CD4-positive, alpha-beta T cell treated with Interleukin-1 beta for 1 hour (primary cell): Measurements from ENCODE around the gene ISLR2.

ENCODE experiments used
- DNase-seq, 2 donors: peaks; one replicate each; pipeline ENCODE4 v3.0.0-alpha.2; 2020 to 2022

The ISLR2 gene

DNA sequence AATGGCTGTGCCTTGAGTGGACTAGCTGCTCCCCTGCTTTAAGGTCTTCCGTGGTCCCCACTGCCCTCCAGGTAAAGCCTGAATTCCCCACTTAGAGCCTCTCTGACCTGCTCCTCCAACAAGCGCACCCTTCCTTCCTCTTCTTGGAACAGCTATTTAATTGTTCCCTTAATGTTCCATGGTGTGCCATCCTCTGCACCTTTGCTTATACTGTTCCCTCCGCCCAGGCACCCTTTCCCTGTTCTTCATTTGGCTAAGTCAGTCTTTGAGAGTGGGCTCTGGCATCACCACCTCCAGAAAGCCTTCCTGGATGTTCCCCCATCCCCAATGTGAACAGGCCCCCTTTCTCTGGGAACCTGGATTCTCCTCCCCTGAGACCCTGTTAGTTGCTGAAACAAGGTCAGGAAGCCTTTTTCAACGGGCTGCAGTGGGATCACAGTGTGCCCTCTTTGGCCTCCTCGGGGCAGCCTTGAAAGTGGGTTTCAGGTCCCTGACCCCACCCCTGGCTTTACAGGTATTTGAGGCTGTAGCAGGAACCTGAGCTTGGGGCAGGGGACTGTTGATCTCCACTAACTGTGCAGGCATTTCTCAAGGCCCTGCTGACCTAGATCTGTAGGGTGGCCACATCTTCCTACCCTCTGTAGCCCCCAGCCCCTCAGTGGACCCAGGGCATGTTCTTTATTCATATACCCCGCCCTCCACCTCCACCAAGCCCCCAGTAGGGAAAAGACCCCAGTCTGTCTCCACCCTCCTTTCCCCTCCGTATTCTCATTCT is 48.1 kb downstream of the ISLR2 start:
- DNase-seq = no peak

DNA sequence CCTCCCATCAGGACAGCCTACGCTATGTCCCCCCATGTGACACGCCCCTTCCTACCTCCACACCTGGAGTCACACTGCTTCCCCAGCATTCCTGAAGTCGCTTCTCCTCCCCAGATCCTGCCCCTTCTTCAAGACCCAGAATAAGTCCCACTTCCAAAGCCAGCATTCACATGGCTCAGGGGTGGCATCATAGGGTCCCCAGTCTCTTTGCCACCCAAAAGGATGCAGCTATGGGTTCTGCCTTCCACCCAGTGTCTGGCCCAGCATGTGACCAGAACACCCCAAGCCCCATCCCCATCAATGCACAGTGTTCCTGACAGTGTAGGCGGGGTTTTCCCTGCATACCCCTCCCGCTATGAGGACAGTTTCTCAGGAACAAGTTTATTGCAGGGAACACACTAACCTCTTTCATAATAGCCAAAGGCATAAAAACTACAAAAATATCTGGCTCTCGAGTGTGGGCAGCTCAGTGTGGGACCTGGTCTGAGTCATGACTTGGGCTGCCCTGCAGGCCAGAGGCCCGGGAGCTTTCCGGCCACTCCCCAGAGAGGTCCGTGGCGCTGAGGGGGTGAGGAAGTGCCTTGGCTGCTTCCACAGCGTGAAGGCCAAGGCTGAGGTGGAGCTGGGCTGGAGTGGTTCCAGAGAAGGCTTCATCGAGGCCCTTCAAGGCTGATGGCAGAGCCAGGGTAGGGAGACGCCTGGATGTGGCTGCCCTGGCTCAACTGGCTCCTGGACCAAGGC is 48.9 kb downstream of the ISLR2 start:
- DNase-seq = no peak

GRCh38 chr15:74179983-74180880 is 49.8 kb downstream of the ISLR2 start:
- DNase-seq = no peak

DNA sequence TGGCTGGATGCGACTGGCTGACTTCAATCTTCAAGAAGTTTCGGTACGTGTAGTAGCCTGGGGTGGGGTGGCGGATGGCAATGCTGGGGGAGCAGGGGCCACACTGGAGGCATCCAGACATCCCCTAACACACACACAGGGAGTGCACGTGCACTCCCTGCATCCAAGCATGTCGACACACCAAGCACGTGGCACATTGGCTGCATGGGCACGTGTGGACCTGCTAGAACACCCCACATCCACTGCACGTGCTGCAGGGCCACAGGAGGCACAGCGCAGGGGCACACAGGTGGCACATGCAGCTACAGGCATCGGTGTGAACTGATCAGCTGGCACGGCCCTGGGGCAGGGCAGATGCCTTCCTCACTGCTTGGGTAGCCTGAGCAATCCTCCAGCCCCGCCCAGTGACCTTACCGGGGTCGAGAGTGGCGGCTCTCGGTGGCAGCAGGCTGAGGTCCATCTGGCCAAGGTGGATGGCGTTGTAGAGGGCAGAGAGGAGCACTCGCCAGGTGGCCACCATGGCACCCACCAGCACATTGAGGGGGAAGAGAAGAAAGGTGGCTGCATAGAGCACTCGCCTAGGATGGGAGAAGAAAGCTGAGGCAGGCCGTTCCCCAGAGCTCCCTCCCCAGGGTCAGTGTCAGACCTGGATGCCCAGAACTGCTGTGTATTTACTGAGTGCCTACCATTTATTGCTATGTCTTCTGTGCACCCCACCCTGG is 50.7 kb downstream of the ISLR2 start:
- no peak for DNase-seq

- no peak for DNase-seq
Observed at GRCh38 chr15:74182131-74182530, 51.7 kb downstream of the ISLR2 start.

DNA sequence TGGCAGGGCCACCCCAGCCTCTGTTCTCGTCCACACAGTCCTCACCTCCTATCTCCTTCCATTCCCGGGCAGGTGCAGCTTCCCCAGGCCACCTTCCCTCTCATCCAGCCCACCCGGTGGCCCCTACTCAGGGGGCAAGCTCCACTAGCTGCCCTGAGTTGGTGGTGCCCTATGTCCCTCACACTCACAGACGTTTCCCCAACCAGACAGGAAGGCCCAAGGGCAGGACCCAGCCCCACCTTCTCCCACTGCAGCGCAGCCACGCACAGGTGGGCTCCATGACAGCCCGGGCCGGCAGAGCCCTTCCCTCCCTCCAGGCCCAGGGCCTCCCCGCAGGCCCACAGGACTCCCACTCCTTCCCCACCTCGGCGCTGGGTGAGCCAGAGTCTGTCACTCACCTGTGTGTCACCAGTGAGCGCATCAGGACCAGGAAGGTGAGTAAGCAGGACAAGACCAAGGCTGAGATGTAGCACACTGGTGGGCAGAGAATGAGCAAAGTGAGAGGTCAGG is 54.3 kb downstream of the ISLR2 start:
- no peak for DNase-seq

DNA sequence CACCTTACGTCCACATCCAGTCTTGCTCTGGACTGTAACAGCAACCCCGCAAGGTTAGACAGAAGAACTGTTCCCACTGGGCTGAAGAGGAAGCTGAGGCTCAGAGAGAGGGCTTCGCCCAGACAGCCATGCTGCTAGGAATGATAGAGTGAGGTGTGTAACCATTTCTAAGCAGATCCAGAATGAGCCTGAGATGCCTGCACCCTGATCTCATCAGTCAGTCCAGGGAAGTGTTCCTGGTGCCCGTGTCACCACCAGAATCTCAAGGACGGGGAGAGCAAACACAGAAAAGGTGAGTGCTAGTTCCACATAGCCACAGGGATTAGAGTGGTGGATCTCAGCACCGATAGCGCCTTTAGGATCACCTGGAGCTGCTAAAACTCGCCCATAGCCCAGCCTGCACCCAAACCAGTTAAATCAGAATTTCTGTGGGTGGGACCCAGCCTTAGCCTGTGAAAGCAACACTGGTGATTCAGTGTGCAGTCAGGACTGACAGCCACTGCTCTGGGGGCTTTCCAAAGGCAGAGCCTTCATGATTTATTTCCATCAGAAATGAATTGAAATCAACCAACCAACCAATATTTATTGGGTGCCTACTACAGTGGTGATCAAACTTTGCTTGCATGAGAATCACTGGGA is 55.4 kb downstream of the ISLR2 start:
- no peak for DNase-seq
